HPDE6-E6E7 (cell line): ENCODE results near the gene DAAM1.
A peak's percentile ranks its signal among the peaks of the same experiment; 100 is the strongest.

Experiments
- DNase-seq: peaks from one replicate; pipeline ENCODE4 v3.0.0; 2011; ENCODE audit warnings: missing footprints; ENCODE audit errors: extremely low spot score

DAAM1 gene

DNA sequence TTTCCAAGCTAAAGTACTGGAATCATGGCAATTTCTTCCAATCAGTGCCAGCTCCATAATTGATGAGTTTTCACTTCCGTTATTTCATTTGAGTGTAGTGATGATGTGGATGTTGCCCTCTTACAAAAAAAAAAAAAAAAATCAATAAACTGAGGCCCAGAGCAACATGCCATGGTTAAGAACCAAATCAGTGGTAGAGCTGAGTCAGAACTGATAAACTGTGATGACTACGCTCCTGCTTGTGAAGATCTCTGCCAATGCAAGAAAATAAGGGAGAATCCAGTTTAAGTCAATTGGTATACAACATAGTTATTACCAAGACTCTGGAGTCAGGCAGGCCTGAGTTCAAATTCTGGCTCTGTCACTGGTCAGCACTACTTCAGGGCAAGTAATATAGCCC is 174.0 kb downstream of the DAAM1 start:
- no peak for DNase-seq

DNA sequence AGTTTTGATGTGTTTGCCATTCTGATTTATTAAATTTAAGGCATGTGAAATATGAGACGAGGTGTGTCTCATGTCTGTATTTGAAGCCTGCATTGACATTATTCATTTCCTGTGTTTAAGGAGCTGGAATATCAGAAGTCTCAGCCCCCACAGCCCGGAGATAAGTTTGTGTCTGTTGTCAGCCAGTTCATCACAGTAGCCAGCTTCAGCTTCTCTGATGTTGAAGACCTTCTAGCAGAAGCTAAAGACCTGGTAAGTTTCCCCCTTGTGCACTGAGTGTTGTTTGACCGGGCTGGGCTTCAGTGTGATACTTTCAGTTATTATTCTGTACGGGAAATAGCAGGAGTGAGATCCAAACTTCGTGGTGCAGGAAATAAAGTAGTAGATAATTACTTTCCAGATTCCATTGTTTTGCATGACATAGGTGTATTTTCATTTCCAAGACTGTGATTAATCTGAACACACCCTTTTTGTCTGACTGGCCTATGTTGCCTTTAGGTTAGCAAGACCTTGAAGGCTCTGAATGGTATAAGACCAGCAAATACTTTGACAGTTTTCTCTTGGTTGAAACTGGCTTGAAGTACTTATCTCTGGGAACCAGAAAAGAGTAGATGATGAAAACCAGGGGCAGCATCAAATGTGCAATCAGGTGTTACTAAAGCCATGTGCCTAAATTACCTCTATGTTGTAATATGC is 175.2 kb downstream of the DAAM1 start:
- DNase-seq = no peak

DNA sequence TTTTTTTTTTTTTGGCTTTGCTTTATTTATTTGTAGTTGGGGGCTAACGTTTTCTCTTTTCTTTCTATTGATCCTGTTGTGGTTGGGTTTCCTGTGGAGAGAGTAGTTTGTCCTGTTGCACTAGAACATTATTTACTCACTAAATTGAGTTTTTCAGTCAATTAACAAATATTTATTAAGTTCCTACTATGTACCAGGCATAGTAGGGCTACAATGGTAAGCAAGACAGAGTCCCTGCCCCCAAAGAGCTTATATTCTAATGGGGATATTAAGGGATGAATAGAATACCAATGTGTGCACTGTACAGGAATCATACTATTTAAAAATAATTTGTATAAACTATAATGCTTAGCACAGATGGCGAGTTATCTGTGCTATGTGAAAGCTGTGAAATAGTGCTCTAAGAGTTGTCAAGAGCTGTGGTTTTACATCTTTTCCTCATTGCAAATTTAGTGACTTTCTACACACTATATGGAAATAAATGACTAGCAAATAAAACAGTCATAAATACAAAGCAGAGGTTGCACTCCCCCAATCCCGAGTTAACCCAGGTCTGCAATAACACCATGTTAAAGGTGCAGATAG is 181.8 kb downstream of the DAAM1 start:
- DNase-seq = no peak

DNA sequence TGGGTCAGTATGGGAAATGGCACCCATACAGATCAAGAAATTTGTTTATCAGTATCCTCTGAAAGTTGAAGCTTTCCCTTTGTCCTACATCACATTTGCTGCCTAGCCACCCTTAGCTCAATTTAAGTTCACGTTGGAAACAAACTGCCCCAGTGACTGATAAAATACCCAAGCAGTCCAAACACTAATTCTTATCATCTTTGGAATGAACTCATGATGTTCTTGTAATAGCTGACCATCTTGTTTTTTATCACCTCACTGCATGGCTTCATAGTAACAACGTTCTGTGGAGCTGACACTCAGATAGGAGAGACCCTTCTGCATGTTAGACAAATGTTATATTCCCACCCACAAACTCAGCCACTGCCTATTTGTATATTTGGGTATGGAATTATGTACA is 183.3 kb downstream of the DAAM1 start:
- no peak for DNase-seq

DNA sequence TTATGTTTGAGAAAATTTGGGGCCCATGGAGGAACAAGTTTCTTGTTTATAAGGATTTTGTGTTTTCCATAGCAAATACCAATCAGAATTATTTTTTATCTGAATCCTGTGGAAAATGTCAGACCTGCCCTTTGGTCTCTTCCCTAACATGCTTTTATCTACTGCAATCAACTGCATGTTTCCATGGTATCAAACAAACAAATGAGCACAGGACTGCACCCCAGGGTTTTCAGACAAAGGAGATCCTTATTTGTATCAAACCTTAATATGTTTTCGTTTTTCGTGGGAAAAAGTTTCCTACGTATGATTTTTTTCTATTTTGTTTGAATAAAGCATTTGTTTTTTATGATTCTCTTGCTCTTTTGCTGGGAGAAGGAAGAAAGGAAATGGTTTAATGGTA is 185.6 kb downstream of the DAAM1 start:
- DNase-seq = no peak

DNA sequence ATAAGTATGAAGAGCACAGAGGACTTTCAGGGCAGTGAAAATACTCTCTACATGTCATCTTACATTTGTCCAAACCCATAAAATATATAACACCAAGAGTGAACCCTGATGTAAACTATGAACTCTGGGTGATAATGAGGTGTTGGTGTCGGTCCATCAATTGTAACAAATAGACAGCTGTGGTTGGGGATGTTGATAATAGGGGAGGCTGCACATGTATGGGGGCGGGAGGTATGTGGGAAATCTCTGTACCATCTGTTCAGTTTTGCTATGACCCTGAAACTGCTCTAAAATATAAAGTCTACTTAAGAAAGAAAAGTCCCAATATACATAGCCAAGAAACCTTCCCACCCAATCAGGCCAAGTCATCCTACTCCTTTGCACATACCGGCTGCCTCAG is 188.2 kb downstream of the DAAM1 start:
- no peak for DNase-seq

DNA sequence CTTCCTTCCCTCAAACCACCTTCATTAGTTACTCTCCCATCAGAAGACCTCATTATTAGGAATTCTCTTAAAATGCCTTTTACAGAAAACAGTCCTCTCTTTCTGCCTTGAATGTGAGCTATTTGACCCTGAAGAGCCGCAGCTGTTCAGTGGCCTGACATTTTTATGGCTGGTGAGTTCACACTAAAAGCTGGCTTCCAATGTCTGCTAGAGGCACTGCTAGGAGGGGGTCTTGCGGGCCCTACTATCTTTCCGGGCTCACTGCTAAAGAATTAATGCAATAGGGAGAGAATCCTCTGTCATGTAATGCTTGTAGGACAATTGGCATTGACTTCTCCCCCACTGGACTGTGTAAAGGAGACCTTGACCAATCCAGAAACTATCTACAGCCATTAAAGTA is 189.0 kb downstream of the DAAM1 start:
- DNase-seq = no peak

DNA sequence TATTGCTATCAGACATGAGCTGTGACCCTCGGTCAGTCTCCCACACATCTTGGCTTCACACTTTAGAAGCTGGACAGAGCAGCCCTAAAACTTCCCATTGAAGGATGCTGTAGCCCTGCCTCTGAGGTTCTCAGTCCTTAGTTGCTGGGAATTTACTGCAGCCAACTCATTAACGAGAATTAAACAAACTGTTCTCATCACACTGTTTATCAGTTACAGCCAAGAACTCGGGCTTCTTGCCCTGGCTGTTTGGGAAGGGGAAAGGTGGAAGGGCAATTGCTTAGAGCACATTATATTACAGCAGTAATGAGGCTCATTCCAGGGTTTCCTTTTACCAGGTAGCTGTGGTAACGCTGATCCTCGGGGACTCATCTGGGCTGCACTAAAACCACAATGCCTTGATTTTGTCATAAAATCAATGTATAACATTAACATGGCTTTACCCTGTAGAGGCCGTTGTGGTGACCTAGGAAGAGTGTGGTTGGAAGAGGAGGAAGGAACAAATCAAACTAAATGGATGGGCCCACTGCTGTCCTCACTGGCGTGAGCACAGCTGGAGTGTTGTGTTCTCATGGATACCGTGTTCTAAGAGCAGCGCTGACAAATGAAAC is 189.6 kb downstream of the DAAM1 start:
- no peak for DNase-seq

DNA sequence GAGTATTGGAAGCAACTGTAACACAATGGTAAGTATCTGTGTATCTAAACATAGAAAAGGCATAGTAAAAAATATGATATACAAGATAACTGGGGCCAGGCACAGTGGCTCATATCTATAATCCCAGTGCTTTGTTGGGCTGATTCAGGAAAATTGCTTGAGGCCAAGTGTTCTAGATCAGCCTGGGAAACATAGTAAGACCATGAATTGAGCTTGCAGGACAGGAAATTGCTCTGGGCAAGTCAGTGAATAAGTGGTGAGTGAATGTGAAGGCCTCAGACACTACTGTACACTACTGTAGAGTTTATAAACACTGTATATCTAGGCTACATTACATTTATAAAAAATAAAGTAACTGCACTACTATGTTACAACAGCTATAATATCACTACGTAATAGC is 201.5 kb downstream of the DAAM1 start:
- DNase-seq = no peak

DNA sequence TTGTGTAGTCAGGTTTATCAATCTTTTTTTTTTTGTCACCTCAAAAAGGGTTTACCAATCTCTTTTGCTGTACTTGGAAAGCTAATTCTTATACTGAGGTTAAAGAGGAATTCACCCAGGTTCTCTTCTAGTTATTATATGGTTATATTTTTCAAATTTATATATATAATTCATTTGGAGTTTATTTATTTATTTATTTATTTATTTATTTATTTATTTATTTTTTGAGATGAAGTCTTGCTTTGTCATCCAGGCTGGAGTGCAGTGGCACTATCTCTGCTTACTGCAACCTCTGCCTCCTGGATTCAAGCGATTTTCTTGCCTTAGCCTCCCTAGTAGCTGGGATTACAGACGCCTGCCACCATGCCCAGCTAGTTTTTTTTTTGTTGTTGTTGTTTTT is 202.9 kb downstream of the DAAM1 start:
- DNase-seq = no peak

DNA sequence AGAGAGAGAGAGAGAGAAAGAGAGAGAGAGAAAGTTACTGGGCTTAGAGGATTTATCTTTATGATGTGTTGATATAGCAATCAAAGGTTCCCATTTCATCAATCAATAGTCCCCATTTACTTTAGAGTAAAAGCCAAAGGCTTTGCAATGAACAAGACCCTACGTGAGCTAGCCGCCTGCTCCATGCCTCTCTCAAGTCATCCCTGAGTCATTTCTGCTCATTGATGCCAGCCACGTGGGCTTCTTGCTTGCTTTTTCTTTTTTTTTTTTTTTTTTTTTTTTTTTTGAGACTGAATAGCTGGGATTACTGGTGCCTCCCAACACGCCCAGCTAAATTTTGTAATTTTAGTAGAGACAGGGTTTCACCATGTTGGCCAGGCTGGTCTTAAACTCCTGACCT is 205.8 kb downstream of the DAAM1 start:
- peak; percentile 33 for DNase-seq

DNA sequence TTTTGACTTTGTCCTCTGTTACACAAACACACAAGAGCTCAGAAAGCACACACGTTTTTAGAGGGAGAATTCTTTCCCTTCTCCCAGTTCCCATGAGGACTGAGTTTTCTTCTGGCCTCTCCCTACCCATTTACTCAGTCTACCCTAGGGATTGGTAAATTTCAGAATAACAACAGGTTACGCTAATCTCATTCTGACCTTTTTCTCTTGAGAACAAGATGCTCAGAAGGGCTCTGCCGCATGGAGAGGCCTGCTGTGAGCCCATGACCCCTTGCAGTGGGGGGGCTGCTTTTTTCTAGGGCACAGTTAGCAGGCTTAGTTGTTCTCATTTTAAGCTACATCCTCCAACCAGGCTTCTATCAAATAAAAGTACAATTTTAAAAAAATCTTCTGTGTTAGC is 207.2 kb downstream of the DAAM1 start:
- DNase-seq = no peak

DNA sequence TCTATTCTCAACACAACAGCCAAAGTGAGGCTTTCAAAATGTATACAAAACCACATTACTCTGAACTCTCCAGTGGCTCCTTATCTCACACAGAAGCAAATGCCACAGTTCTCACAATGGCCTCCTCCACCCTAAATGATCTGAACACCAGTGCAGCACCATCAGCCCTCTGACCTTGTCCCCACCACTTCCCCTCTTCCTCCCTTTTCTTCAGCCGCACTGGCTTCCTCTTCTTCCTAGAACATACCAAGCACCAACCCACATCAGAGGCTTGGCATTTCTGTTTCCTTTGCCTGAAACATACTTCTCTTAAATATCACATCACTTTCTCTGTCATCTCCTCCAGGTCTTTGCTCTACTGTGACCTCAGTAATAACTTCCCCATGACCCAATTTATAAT is 210.4 kb downstream of the DAAM1 start:
- DNase-seq = no peak

DNA sequence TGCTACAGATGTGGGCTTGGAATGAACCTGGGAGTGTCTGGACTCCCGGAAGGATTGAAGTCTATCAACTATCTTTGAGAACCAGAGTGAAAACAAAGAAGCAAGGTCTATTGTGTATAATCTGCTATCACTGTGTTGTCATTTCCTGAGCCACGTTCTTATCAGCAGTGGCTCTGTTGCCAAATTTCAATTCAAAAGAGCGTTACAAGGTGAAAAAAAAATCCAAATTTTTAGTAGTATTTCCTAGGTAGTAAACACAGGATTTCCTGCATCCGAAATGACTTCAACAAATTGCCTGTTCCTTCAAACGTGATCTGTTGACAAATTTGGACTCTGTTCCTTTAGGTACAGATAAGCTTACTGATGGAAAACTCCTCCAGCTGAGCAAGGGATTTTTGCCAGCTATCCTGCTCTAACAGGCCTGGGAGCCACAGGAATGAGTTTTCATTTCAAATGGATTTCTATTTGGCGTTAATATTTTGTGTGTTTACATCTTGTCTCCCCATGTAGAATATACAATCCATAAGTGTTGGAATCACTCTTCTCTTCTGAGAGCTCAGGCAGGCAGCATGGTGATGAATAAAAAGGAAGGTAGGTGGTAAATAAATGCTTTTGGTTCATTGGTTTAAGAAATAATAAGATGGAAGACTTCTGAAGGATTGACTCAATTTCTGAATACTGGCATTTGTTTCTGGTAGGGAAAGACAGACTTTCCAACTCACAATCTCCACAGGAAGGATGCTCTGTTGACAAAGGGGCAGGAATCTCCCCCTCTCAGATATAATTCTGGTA is 218.2 kb downstream of the DAAM1 start:
- DNase-seq = no peak

DNA sequence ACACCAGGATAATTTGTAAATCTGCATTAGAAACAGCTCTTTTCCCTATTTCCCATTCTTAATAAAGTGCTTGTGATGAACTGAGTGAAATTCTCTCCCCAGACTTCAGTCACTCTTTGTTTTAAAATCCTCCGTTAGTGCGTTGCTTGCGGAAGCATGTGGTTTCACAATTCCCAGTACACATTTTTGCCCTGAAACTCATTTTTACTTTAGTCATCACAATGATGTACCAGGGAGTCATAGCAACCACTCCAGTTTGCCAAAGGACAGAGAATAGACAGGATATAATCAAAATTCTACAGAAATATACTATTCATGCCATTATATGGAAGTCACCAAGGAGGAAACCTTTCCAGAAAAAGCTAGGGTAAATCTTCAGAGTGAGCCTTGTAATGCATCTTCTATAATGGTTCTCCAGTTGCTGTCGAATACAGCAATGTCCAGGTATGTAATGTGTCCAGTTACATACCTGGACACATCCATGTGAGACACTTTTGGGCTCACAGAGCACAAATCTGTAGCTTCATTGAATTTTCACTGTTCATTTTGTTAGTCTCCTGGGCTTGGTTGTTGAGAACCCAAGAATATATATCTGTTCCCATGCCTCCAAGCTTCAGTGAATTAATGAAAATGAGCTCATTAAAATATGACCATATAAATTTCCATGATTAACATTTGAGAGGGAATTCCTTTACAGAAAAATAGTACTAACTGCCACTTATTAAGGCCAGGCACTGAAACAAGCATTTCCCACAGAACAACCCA is 219.0 kb downstream of the DAAM1 start:
- DNase-seq = peak; percentile 57

DNA sequence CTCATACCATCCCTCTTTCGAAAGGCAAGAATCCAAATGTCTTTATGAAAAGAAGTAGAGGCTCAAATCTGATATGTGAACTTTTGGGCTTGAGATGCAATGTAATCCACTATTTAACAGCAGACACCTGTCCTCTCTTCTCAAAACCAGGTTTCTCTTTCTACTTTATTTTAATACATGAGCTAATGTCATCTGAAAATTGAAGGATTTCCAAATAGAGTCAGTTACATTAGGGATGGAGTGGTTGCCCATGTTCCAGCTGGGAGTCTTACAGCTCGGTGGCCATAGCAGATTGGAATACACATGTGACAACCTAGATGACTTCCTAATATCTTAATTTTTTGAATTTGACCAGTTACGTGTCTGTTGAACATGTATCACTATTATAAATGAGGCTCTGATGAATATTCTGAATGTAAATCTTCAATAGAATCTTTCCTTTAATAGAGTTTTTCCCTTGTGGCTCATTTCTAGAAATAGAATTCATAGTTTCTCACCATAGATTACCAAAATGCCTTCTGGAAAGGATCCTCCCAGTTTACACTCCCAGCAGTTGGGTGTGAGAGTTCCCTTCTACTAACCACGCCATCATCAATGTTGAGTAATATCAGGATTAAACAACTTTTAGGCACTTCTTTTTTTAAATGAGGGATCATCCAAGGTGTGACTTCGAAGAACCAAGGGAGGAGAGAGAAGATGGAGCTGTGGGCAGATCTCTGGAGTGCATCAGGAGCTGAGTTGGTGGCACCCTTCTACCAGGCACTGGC is 227.6 kb downstream of the DAAM1 start:
- no peak for DNase-seq

DNA sequence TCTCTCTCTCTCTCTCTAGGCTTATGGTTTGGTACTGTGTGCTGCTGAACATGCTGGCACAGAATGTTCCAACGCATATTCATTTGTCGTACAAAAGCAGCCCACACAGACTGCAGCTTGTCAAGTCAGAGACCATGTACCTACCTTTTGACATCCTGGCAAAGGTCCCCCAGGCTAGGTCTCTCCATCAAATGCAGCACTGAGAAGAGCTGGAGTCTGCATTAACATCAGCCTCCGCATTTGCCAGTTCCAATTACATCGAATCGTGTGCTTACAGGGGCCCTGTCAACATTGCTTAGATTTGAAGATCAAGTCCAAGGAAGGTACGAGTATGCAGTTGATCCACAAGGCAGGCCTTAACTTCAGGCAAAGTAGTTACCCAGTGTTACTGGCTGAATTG is 228.8 kb downstream of the DAAM1 start:
- DNase-seq = no peak

DNA sequence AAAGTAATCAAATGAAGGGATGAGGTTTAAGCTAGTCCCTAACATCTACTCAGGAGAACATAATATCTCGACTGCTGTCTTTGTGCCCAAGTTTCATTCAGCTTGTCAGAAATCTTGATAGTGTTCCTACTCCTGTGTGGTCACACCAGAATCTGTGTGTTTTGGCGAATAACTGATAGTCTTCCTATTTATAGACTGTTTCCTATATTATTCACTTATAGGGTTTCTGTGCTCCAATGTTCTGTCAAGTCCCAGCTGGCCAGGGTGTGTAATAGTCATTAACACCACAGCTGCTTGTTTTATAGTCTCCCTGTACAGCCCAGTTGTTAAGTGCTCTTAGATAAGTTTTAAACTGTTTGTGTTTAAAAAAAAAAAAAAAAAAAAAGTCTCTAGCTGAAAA is 230.8 kb downstream of the DAAM1 start:
- DNase-seq = no peak
